Left colon (tissue), 2 donors: Measurements from ENCODE around the gene COX19. TPM values are rescaled to one million over a fixed set of nuclear protein-coding genes. Genes with fewer than 3 reads are reported as not detected.
"Not testable (repeated sequence)": the region's sequence is repeated elsewhere in the genome, so short reads cannot be mapped to it uniquely, and the experiment has no call there.

Source experiments
- ATAC-seq: fragments of 200-7000 bp; cut with Tn5 transposase; one replicate; pipeline ENCODE4 v1.9.1; 2020; ENCODE audit warnings: mild to moderate bottlenecking, moderate library complexity
- DNase-seq, 2 donors: peaks; one replicate each; pipeline ENCODE4 v3.0.0-alpha.2; 2020
- intact Hi-C, 2 donors: fragments of 100-400 bp; cut with DNase I in 1 of 2; cut with micrococcal nuclease in 1 of 2; formaldehyde crosslinking; loops; one replicate each; pipeline versions ENCODE4 v1.11.2 to v1.14.0; 2022; cut with DNase I, micrococcal nuclease
- total RNA-seq, 2 donors: library from RNA; stranded (reverse); fragmentation: NEBNext Ultra II Directional; extraction: Animal tissue kit (Norgen Biotek cat#: 25700); gene quantifications; one replicate each; pipeline ENCODE4 v1.2.1, GENCODE V29; 2021
- donor health status: DM: no; HTN: no; CAD: no.
- donor health status: DM: yes; HTN: yes; CAD: no.

The COX19 gene
- total RNA-seq, 2 donors from 2014 or later: 13.5 to 15.2 TPM

DNA sequence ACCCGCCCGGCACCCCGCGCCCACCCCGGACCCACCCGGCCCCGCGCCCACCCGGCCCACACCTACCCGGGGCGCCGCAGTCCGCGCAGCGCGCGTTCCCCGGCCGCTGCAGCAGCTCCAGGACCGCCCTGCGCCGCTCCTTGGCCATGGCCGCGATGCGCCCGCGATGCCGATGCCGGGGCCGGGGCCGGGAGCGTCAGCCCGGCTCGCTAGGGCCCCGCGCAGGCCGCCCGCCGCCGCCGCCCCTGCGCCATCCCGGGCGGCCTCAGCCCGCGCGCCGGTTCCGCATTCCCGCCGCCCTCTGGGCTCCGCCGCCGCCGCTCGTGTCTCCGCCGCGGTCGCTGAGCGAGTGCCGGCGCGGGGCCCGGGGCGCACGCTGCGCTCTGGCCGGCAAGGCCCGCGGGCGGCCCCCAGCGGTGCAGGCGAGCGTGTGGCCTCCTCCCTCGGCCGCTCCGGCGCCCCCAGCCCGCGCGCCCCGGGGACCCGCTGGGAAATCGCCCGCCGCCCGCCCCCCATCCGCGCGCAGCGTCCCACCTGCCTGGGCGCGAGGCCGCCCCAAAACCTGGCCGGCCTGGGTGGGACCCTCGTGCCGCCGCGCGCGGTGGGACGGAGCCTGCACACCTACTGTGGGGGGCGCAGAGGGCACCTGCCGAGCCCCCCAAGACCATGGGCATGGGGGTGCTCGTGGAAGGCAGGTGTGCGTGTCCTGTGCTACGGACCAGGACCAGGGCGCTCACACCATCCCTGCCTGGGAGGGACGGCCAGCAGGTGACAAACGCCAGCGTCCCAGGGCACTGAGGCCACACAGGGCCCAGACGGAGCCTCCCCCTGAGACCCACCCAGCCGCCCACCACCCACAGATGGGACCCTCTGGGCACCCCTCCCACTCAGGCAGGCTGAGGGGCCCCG lies 20.8 kb downstream of the COX19 start, which contains the start of gene ADAP1:
Gene ADAP1 (minus strand): TSS at position 351 of the 909 bp plus-strand sequence. CDS start 203 bp downstream, at position 148.
- peak; percentile 59 for ATAC-seq
- DNase-seq: peak in 1 of 2 donors; percentile 71
- intact Hi-C loops: no loop called here

- peak; percentile 80 to 87 for DNase-seq
- ATAC-seq: peak; percentile 83
- intact Hi-C loops: no loop called here
These were observed 21.6 kb downstream of the COX19 start for GRCh38 chr7:953547-954327.

DNA sequence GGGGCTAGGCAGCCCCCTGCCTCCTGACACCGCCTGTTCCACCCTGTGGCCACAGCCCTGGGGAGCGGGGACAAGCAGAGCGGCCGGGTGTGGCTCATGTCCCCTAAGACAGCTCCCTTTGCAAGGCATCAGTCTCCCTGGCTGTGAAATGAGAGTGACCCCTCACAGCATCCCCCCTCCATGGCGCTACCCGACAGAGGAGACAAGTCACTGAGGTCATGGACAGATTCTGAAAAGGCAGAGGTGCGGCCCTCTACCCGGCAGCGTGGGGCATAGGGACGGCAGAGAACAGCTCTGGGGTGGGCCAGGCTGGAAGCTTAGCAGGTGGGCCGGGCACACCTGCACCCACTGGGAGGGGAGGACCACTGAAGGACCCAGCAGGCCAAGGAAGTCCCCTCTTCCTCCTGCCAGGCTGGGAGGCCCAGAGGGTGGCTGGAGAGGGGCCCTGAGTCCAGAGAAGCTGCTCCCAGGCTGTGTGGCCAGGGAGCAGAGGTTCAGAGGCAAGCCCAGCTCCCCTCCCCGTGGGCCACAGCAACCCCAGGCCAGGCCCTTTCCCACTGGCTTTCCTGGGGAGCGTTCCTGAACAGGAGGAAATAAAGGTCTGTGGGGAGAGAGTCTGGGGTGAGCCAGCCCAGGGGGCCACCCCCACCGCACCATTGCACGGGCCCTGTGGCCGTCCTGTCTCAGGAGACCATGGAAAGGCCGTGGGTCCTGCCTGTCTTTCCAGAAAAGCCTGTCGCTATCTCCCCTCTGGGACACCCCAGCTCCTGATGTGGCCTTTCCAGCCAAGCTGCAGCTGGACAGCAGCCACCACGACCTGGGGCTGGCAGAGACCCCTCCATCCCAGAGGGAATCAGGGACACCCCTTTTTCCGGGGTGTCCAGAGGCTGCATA lies 22.6 kb downstream of the COX19 start:
- DNase-seq (peak in 1 of 2 donors; percentile 13), ATAC-seq (peak; percentile 16)
- intact Hi-C loops: no loop called here

- intact Hi-C loops: no loop called here
- DNase-seq: peak in 1 of 2 donors; percentile 12
These were observed 23.3 kb downstream of the COX19 start for GRCh38 chr7:951881-952547.

DNA sequence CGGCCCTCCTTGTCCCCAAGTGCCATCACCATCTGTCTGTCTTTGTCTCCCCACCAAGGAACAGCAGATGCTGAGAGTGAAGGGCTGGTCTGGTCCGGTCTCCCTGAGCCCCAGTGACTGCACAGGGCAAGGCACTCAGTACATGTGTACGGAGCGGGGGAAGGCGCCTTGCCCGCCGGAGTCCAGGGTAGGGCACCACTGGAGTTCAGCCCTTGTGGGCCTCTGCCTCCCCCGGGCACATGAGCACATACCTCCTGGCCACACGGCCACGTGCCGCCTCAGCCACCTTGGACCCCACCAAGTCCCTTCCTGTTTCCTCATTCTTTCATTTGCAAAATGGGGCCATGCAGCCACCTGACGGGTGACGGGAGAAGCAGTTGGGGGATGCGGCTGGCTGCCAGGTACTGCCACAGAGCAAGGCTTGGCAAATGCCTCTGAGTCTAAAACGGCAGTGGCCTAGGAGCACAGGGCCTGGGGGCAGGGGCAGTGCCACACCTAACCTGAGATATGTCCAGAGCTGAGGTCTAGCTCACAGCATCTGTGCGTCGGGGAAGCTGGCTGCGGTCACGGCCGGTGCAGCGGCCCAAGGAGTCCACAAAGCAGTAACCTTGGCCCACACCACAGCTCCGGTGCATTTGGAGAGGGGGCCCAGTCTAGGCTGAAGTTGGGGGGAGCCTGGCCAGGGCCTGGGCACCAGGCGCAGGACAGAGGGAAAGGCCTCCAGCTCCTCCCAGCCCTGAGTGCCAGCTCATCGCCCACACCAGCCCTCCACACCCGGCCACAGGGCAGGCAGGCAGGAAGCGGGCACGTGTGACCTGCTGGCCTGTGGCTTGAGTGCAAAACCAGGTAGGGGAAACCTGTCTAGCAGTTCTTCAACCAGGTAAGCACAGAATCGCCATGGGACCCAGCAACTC lies 26.1 kb downstream of the COX19 start:
- DNase-seq (peak in 1 of 2 donors; percentile 17), ATAC-seq (no peak)
- intact Hi-C loops: no loop called here

More at GRCh38 chr7:951881-952547, 23.3 kb downstream of the COX19 start:
- ATAC-seq: no peak

DNA sequence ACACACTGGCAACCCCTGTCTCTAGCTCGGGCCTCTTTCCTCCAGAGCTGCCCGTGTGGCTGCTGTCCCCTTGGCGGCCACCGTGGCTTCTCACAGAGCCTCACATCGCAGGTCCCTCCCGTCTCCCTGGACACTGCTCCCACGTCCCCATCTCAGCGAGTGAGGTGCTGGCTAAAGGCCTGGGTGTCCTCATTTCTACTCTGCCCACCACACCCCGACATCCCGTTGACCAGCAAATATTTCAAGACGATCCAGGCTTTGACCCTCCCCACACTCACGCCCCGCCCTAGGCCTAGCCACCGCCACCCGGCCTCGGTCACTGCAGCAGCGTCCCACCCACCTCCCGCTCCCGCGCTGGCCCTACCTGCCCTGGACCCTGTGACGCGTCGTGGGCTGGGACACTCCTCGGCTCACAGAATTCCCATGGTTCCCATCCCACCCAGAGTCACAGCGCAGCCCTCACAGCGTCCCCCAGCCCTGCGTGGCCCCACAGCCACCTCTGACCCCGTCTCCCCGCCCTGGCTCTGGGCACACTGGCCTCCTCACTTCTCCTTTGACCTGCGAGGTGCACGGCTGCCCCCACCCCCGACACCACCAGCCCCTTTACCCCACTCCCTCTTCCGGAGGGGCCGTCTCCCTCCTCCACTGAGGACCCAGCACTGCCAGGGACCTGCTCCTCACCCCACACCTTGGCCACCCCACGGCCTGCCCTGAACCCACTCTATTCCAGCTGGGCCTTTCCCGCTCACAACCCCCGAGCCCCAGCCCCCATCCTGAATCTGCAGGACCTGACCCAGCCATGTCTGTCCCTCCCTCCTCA lies 27.7 kb downstream of the COX19 start:
- DNase-seq: peak in 1 of 2 donors; percentile 16

DNA sequence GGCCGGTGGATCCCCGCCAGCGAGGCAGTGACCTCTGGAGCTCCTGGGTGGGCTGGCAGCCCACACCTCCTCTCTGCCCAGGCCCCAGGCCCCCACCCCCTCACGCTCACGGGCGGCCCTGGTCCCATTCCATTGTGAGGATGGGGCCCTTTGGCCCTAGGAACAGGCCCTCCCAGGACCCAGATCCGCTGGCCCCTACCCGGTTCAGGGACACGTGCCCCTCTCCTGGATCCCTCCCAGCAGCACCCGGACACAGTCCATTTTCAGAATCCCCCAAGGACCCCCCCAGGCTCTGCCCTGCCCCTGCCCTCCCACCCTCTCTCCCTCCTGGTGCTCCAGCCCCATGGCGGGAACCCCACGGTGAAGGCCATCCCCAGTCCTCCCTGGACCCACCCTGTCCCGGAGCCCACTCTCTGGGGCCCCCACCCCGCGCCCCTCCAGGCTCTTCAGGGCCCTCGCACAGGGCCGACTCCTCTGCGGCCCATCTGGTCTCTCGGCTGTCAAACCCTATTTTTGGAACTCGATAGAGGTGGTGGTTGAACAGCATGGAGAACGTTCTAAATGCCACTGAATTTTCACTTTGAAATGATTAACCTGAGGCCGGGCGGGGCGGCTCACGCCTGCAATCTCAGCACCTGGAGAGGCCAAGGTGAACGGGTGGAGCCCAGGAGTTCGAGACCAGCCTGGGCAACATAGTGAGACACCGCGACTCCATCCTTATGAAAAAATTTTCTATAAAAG lies 28.9 kb downstream of the COX19 start:
- intact Hi-C loops: no loop called here
- DNase-seq: peak; percentile 78 to 81
- ATAC-seq: peak; percentile 60

More for the DNA sequence above, 27.7 kb downstream of the COX19 start:
- intact Hi-C loops: no loop called here
- ATAC-seq: no peak

DNA sequence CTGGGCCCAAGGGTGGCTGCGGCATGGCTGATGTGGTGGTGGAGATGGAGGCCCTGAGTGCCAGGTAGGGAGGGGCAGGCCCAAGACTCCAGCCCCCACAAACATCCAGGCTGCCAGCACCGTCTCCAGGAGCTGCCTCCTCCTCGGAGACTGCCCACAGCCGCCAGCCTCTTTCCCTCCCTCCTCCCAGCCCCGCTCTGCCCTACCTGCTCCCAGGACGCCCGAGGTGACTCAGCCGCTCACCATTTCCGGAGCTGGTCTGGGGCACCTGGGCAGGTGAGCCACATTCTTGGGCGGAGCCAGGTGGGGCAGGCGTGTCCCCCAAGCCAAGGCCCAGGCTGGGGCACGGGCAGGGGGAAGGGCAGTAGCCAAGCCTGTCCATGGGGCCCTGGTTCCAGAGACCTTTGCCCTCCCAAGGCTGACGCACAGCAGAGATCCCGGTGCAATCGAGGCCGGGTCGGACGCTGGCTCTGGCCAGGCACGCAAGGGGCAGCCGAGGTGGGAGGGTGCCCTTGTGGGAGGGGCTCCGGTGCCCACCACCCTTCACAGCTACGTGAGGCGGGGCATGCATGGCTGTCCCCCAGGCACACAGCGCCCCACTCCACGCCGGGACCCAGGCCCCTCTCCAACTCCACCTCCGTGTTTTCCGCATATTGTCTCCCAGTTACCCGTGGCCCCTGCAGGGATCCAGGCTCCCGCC lies 29.6 kb downstream of the COX19 start:
- intact Hi-C loops: no loop called here
- DNase-seq: peak; percentile 93 to 98
- peak; percentile 86 for ATAC-seq

DNA sequence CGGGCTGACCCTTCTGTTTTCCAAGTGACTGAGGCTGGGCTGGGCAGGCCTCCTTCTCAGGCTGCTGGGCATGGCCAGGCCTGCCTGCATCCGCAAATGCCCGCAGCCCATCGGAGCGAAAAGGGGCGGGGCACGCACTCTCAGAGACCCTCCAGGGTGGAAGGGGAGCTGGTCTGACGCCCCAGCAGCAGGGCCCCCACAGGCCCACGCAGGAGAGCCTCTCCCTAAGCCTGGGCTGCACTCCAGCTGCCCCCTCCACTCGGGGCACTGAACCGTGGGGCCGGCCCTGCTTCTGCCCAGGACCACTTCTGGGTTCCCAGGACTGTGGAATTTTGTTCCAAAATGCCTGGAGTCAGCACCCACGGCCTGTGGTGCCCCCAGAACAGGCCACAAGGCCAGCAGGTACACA lies 30.2 kb downstream of the COX19 start:
- intact Hi-C loops: no loop called here
- ATAC-seq: peak; percentile 21
- DNase-seq: no peak

DNA sequence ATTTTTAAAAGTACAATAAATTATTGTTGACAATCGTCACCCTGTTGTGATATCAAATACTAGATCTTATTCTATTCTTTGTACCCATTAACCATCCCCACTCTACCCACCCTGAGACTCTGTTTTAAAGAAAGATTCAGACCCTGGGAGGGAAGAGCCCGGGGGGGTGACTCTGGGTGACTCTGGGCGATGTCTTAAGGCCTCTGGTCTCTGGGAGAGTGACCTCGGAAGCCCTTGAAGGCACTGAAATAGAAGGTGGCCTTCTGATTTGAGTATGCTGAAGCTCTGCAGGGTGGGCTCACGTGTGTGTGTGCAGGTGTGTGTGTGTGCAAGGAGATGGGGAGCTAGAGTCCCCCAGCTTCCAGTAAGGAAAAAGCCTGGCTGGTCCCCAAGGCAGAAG lies 30.6 kb downstream of the COX19 start:
- DNase-seq: no peak
- intact Hi-C loops: no loop called here
- no peak for ATAC-seq

GRCh38 chr7:943793-944192 lies 31.6 kb downstream of the COX19 start:
- intact Hi-C loops, ATAC-seq: not testable (repeated sequence)
- peak in 1 of 2 donors; percentile 16 for DNase-seq

DNA sequence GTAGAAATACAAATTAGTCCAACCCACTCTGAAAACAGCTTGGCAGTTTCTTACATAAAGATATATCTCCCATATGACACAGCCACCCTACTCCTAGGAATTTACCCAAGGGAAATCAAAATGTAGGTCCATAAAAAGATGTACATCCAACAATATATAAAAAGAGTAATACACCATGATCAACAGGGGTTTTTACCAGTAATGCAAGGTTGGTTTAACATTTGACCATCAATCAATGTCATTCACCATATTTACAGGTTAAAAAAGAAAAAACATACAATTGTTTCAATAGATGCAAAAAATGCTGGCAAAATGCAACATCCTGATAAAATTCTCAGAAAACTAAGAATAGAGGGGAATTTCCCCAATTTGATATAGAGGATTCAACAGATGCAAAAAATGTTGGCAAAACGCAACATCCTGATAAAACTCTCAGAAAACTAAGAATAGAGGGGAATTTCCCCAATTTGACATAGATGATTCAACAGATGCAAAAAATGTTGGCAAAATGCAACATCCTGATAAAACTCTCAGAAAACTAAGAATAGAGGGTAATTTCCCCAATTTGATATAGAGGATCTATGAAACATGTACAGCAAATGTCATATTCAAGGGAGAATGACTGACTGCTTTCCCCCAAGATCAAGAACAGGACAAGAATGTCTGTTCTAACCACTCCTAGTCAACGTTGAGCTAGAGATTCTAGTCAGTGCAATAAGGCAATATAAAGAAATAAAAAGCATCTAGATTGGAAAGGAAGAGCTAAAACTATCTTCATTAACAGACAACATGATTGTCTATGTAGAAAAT lies 34.5 kb downstream of the COX19 start:
- DNase-seq (no peak), ATAC-seq (no peak)
- intact Hi-C loops: no loop called here

GRCh38 chr7:939843-940242 lies 35.5 kb downstream of the COX19 start:
- DNase-seq: peak; percentile 2 to 6
- intact Hi-C loops: no loop called here
- no peak for ATAC-seq

DNA sequence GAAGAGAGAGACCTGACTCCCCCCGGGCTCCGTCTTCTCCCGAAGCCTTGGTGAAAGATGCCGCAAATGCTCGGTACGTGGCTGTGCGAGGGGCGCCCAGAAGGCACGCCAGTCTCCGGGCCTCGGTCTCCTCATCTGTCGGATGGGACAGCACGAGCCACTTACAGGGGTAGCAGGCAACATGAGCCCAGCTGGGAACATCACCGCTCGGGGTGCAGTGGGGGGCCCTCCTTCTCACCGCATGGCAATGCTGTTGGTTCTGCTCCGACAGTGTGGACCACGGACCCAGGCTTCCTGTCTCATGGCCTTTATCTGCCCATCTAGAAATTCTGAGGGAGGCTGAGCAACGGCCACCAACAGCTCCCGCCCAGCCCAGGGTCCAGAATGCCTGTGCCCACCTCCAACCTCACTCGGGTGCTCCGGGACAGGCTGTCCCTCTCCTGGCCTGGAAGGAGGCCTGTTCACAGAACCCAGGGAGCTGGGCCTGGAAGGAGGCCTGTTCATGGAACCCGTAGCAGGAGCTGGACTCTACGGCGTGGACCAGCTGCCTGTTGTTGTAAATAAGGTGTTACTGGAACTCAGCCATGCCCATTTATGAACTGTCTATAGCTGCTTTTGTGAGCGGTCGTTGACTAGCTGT lies 36.7 kb downstream of the COX19 start:
- intact Hi-C loops: no loop called here
- peak; percentile 6 to 20 for DNase-seq
- peak; percentile 24 for ATAC-seq
